Omental fat pad (tissue), 4 donors: Measurements from ENCODE around the gene PAX4. TPM values are rescaled to one million over a fixed set of nuclear protein-coding genes. Genes with fewer than 3 reads are reported as not detected.

ENCODE experiments used
- ATAC-seq: fragments of 150-250 bp; one replicate; pipeline ENCODE4 v1.9.1; 2016; ENCODE audit warnings: mild to moderate bottlenecking, moderate library complexity; ENCODE audit not compliant: low FRiP score
- DNase-seq: peaks from one replicate; pipeline ENCODE4 v3.0.0-alpha.2; 2019; ENCODE audit warnings: low spot score
- total RNA-seq, 4 donors: library from RNA; depleted of rRNA; stranded (reverse); fragments of >200 nt; gene quantifications; one replicate each; pipeline ENCODE4 v1.1.0, GENCODE V29; 2016
- TF ChIP-seq, protein P1 (sequence below), 3 donors: fragments of 450-650 bp; IDR thresholded peaks; one replicate each; pipeline ENCODE4 v1.5.1; 2016 to 2017; ENCODE audit warnings: antibody characterized with exemption in 3 of 3, mild to moderate bottlenecking in 3 of 3, moderate library complexity in 2 of 3

The PAX4 gene
- total RNA-seq, 4 donors from 2014 or later, result not detected

DNA sequence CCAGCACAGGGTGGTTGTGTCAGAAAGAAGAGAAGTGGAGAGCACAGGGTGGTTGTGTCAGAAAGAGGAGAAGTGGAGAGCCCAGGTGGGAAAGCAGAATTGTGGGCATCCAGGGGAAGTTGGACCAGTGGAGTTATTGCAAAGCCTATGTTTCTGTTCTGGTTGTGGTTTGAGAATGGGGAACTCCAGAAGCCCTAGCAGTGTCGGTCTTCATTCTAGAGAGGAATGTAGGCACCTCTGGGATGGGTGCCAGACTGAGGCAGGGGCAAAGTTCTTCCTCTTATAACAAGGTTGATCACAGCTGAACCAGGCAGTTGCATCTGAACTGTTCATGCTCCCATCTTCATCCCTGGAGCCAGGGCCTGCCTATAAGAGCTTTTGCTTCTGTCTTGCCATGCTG lies 23.5 kb downstream of the PAX4 start:
- DNase-seq (no peak), ATAC-seq (no peak)
- TF ChIP-seq, protein P1, sequence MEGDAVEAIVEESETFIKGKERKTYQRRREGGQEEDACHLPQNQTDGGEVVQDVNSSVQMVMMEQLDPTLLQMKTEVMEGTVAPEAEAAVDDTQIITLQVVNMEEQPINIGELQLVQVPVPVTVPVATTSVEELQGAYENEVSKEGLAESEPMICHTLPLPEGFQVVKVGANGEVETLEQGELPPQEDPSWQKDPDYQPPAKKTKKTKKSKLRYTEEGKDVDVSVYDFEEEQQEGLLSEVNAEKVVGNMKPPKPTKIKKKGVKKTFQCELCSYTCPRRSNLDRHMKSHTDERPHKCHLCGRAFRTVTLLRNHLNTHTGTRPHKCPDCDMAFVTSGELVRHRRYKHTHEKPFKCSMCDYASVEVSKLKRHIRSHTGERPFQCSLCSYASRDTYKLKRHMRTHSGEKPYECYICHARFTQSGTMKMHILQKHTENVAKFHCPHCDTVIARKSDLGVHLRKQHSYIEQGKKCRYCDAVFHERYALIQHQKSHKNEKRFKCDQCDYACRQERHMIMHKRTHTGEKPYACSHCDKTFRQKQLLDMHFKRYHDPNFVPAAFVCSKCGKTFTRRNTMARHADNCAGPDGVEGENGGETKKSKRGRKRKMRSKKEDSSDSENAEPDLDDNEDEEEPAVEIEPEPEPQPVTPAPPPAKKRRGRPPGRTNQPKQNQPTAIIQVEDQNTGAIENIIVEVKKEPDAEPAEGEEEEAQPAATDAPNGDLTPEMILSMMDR (IDR thresholded peaks at IDR 0.05), result no peak

DNA sequence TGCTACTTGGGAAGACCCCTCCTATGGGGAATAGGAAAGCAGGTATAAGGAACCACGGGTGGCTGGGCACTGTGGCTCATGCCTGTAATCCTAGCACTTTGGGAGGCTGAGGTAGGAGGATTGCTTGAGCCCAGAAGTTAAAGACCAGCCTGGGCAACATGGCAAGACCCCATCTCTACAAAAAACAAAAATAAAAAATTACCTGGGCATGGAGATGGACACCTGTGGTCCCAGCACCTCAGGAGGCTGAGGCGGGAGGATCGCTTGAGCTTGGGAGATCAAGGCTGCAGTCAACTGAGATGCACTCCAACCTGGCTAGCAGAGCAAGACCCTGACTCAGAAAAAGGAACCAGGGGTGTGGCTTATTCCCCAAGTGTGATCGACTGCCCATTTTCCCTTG lies 25.4 kb downstream of the PAX4 start:
- no peak for ATAC-seq
- DNase-seq, result no peak
- TF ChIP-seq, protein P1 (IDR thresholded peaks at IDR 0.05), result no peak

DNA sequence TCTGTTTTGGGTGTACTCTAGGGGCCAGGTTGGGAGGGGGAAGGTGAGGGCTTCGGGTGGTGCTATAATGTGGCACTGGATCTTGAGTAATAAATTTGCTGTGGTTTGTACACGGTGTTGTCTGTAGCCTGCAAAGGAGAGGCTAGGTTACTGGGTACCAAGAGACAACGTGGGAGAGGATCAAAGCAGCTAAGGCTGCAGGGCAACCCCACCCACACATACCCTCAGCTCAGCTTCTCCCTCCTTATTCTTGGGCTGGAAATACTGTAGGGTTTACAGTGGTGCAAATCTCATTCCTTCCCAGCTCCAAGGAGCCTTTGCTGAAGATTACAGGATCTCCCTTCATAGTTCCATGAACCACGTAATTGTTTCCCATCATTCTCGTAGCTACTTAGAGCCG lies 26.4 kb downstream of the PAX4 start:
- TF ChIP-seq, protein P1 (IDR thresholded peaks at IDR 0.05), result no peak
- ATAC-seq (no peak), DNase-seq (no peak)

DNA sequence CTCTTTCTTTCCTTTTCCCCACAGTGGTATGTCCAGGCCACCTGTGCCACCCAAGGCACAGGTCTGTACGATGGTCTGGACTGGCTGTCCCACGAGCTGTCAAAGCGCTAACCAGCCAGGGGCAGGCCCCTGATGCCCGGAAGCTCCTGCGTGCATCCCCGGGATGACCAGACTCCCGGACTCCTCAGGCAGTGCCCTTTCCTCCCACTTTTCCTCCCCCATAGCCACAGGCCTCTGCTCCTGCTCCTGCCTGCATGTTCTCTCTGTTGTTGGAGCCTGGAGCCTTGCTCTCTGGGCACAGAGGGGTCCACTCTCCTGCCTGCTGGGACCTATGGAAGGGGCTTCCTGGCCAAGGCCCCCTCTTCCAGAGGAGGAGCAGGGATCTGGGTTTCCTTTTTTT lies 26.8 kb downstream of the PAX4 start:
- no peak for ATAC-seq
- TF ChIP-seq, protein P1 (IDR thresholded peaks at IDR 0.05), result no peak
- no peak for DNase-seq

DNA sequence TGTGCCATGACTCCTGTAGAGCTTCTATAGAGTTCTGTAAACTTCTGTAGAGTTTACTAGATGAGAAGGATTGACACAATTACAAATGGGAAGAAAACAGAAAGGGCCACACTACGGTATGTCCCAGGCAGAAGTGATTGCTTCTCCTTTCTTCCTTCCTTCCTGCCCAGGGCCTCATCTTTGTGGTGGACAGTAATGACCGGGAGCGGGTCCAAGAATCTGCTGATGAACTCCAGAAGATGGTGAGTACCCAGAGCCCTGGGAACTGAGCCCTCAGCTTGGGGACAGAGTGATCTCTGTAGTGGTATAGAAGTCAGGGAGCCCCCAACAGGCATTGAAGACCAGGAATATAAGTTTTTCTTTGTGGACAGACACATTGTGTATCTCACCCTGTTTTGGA lies 28.0 kb downstream of the PAX4 start:
- ATAC-seq (no peak), DNase-seq (no peak)
- TF ChIP-seq, protein P1 (IDR thresholded peaks at IDR 0.05), result no peak

DNA sequence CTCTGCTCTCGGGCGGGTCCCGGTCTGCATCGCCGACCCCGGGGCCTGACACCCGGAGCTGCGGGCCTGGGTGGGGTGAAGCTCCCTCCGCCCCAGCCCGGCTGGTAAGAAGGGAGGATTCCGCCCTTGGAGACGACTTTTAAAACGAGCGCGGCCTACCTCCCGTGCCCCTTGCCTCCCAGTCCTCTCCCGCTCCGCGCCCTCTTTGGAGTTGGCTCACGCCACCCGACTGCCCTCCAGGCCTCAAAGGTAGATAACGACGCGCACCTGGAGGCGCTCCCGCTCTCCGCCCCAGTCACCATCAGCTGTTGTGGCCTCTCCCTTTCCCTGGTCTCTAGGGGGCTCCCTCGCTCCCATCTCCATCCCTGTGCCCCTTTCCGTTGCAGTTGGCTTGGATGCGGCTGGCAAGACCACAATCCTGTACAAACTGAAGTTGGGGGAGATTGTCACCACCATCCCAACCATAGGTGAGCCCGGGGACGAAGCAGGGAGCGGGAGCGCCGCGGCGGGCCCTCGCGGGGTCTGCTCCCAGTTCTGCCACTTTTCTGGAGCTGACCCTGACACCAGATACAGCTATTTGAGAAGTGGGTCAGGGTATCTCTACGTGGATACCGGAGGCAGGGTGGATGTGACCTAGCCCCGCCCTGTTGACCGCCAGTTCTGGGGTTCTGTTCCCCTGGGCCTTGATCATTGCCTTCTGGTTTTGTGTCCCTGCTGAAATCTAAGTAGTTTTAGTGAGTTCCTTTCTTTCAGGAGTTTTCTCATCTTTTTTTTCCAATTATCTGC lies 29.1 kb downstream of the PAX4 start:
- peak; percentile 25 for ATAC-seq
- no peak for DNase-seq

More for the DNA sequence above, 29.1 kb downstream of the PAX4 start:
- TF ChIP-seq, protein P1 (IDR thresholded peaks at IDR 0.05), result no peak
